Measurements from ENCODE around the gene HERC4. TPM values are rescaled to one million over a fixed set of nuclear protein-coding genes. Genes with fewer than 3 reads are reported as not detected.

The HERC4 gene, protein sequence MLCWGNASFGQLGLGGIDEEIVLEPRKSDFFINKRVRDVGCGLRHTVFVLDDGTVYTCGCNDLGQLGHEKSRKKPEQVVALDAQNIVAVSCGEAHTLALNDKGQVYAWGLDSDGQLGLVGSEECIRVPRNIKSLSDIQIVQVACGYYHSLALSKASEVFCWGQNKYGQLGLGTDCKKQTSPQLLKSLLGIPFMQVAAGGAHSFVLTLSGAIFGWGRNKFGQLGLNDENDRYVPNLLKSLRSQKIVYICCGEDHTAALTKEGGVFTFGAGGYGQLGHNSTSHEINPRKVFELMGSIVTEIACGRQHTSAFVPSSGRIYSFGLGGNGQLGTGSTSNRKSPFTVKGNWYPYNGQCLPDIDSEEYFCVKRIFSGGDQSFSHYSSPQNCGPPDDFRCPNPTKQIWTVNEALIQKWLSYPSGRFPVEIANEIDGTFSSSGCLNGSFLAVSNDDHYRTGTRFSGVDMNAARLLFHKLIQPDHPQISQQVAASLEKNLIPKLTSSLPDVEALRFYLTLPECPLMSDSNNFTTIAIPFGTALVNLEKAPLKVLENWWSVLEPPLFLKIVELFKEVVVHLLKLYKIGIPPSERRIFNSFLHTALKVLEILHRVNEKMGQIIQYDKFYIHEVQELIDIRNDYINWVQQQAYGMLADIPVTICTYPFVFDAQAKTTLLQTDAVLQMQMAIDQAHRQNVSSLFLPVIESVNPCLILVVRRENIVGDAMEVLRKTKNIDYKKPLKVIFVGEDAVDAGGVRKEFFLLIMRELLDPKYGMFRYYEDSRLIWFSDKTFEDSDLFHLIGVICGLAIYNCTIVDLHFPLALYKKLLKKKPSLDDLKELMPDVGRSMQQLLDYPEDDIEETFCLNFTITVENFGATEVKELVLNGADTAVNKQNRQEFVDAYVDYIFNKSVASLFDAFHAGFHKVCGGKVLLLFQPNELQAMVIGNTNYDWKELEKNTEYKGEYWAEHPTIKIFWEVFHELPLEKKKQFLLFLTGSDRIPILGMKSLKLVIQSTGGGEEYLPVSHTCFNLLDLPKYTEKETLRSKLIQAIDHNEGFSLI
- 63.6 TPM for total RNA-seq
- long read RNA-seq, full-length matches to known transcripts, result 24 of 46 reads
- long read RNA-seq, partial matches to known transcripts, result 4 of 46 reads
- long read RNA-seq, other reads (novel, unspliced or antisense), result 18 of 46 reads

DNA sequence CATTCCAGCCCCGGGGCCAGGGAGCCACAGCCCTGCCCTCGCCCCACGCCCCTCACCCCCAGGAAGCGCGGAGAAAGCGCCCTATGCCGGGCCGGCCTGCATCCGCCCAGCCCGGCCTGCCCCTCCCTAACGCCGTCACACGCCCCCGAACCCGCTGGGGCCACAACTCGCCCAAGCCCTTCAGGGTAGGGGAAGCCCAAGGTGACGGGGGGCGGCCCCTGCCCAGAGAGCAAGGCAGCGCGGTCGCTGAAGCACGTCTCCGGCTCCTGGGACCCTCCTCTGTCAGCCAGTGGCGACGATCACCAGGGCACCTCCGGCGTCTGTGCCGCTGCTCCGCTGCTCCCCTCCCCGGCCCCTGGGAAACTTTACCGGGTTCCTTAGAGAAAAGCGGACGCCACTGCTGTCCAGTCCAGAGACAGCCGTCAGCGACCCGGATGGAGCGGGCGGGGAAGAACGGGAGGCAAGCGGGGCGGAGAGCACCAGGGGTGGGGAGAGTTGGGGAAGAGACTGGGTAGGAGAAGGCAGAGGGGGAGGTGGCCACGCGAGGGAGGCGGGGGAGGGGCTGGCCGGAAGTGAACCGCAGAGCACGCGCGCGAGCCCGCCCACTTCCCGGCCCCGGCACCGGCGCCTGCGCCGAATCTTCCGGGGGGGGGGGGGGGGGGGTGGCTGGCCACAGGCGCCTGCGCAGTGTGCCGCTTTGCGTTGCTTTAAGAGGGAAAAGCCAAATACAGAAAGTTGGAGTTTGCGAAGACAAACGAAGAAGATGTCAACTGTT lies at the start of gene HERC4:
TSS of gene HERC4 (minus strand) at position 509 of the 775 bp plus-strand sequence. CDS start 2,175 bp downstream, outside the sequence.
- peaks cover 16% of the 10 kb centered on the region for H3K36me3 ChIP-seq
- peak within 1 kb of the TSS; percentile 97 for H3K27ac ChIP-seq
- intact Hi-C loops (cut with DNase I), result no loop called here
- ATAC-seq (peak; percentile 99 to 100), DNase-seq (peak; percentile 96)
- peaks cover 29% of the 10 kb centered on the region for H3K4me1 ChIP-seq
- H3K4me3 ChIP-seq, result peak within 1 kb of the TSS; percentile 90
- H3K27me3 ChIP-seq (ENCODE audit: low read depth), result no peaks in the 10 kb centered on the region
- TF ChIP-seq, protein P1, sequence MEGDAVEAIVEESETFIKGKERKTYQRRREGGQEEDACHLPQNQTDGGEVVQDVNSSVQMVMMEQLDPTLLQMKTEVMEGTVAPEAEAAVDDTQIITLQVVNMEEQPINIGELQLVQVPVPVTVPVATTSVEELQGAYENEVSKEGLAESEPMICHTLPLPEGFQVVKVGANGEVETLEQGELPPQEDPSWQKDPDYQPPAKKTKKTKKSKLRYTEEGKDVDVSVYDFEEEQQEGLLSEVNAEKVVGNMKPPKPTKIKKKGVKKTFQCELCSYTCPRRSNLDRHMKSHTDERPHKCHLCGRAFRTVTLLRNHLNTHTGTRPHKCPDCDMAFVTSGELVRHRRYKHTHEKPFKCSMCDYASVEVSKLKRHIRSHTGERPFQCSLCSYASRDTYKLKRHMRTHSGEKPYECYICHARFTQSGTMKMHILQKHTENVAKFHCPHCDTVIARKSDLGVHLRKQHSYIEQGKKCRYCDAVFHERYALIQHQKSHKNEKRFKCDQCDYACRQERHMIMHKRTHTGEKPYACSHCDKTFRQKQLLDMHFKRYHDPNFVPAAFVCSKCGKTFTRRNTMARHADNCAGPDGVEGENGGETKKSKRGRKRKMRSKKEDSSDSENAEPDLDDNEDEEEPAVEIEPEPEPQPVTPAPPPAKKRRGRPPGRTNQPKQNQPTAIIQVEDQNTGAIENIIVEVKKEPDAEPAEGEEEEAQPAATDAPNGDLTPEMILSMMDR (IDR thresholded peaks at IDR 0.05), result no peak
- H3K9me3 ChIP-seq, result no peaks in the 10 kb centered on the region

DNA sequence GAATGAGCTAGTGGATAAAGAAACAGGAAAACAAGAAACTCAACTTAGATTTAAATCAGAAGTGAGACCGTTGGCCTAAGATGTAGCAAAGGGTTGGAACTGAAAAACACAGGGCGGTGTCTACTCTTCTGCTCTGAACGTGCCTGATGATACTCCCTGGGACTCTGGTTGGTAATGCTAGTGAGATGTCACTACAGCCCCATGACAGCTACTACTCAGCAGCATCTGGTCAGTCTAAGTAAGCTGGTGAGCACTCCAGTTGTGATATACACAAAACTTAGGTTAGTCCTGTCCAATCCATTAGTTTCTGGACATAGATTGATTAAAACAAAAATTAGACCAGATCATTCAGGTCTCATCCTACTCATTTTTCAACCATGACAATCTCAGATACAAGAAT lies 49.6 kb upstream of the HERC4 start:
- H3K36me3 ChIP-seq, result no peaks in the 10 kb centered on the region
- H3K4me3 ChIP-seq, result no peak overlapping the region
- intact Hi-C loops (cut with DNase I), result no loop called here
- TF ChIP-seq, protein P1 (IDR thresholded peaks at IDR 0.05), result no peak
- ATAC-seq (no peak), DNase-seq (no peak)
- no peaks in the 10 kb centered on the region for H3K27me3 ChIP-seq (ENCODE audit: low read depth)
- H3K9me3 ChIP-seq, result no peaks in the 10 kb centered on the region
- H3K4me1 ChIP-seq, result no peaks in the 10 kb centered on the region
- H3K27ac ChIP-seq, result no peak overlapping the region

DNA sequence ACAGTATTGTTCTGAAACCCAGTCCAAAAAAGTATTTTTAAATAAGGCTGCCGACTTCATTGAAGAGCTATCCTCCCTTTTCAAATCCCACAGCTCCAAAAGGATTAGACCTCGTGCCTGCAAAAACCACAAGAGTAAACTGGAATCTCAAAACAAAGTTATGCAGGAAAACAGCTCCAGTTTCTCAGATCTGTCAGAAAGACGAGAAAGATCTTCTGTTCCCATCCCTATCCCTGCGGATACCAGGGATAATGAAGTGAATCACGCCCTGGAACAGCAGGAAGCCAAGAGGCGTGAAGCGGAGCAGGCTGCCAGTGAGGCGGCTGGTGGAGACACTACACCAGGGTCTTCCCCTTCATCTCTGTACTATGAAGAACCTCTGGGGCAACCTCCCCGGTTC lies 46.8 kb upstream of the HERC4 start:
- no peak for DNase-seq
- no peak overlapping the region for H3K27ac ChIP-seq

DNA sequence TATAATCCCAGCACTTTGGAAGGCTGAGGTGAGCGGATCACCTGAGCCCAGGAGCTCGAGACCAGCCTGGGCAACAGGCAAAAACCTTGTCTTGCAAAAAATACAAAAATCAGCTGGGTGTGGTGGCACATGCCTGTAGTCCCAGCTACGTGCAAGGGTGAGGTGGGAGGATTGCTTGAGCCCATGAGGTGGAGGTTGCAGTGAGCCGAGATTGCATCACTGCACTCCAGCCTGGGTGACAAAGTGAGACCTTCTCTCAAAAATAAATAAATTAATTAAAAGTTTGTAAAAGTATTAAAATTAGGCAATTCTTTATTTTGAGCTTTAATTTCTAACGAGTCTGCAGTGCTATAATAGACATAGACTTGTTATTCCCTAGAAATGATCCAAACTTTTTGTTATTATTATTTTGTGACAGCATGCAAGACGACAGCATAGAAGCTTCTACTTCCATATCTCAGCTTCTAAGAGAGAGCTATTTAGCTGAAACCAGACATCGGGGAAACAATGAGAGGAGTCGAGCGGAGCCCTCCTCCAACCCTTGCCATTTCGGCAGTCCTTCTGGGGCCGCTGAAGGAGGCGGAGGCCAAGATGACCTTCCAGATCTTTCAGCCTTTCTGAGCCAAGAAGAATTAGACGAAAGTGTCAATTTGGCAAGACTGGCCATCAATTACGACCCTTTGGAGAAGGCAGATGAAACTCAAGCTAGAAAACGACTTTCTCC lies 46.1 kb upstream of the HERC4 start:
- no peak overlapping the region for H3K4me3 ChIP-seq
- H3K9me3 ChIP-seq, result no peaks in the 10 kb centered on the region
- TF ChIP-seq, protein P1 (IDR thresholded peaks at IDR 0.05), result no peak
- ATAC-seq, result no peak
- H3K27ac ChIP-seq, result no peak overlapping the region
- DNase-seq, result no peak
- intact Hi-C loops (cut with DNase I), result no loop called here
- H3K27me3 ChIP-seq (ENCODE audit: low read depth), result no peaks in the 10 kb centered on the region
- H3K4me1 ChIP-seq, result no peaks in the 10 kb centered on the region
- no peaks in the 10 kb centered on the region for H3K36me3 ChIP-seq

More for the DNA sequence above, 46.8 kb upstream of the HERC4 start:
- no peak for ATAC-seq
- Histone ChIP-seq H3K9me3 (no peaks in the 10 kb centered on the region), H3K4me3 (no peak overlapping the region), H3K36me3 (no peaks in the 10 kb centered on the region), H3K27me3 (ENCODE audit: low read depth) (no peaks in the 10 kb centered on the region), H3K4me1 (no peaks in the 10 kb centered on the region)
- TF ChIP-seq, protein P1 (IDR thresholded peaks at IDR 0.05), result no peak
- intact Hi-C loops (cut with DNase I), result no loop called here

All from lower lobe of right lung (tissue), 2 donors.